A549 (cell line): ENCODE data around the gene CCL7.

Experiments
- ATOH8 ChIP-seq: fragments of 250-450 bp; sonication (Bioruptor Pico); IDR thresholded peaks from 2 replicates; pipeline ENCODE4 v1.5.0; 2020; ENCODE audit warnings: low read depth, mild to moderate bottlenecking, moderate library complexity
- JUNB ChIP-seq: fragments of >200 bp; sonication (Bioruptor Twin); formaldehyde crosslinking; IDR thresholded peaks from 2 replicates; pipeline ENCODE4 v1.6.1; 2016
- KDM1A ChIP-seq: fragments of 200-600 bp; sonication (generic); IDR thresholded peaks from 2 replicates; pipeline ENCODE4 v1.6.1; 2016; ENCODE audit warnings: low read depth, mild to moderate bottlenecking
- MYC ChIP-seq: IDR thresholded peaks from 2 replicates; pipeline ENCODE4 v1.6.1; 2012; ENCODE audit warnings: mild to moderate bottlenecking, inconsistent platforms, low read length, improper control_type of control experiment, borderline replicate concordance
- RCOR1 ChIP-seq: fragments of 150-350 bp; IDR thresholded peaks from 2 replicates; pipeline ENCODE4 v1.6.1; 2014; ENCODE audit warnings: antibody characterized with exemption, low read length, low read depth

- TF ChIP-seq KDM1A (no peak), JUNB (no peak), ATOH8 (CRISPR knock-in tag) (no peak), RCOR1 (no peak), MYC (no peak)
Observed at GRCh38 chr17:34251186-34251585, 18.8 kb upstream of the CCL7 start.
